Natural killer cell (primary cell): Measurements from ENCODE around the gene NUDT14. TPM values are rescaled to one million over a fixed set of nuclear protein-coding genes. Genes with fewer than 3 reads are reported as not detected.

Source experiments
- ATAC-seq, 3 donors: fragments of 150-1000 bp in 2 of 3; fragments of 200-7000 bp in 1 of 3; cut with Tn5 transposase; 1 replicate in 1 of 3; 2 replicates in 2 of 3; pipeline ENCODE4 v1.10.0; 2021; ENCODE audit warnings: mild to moderate bottlenecking in 2 of 3, moderate library complexity in 2 of 3
- DNase-seq, 2 donors: peaks; one replicate each; pipeline versions ENCODE4 v3.0.0 to v3.0.0-alpha.2; 2013 to 2021; ENCODE audit warnings: mixed read lengths in 1 of 2
- H3K27ac ChIP-seq: one replicate; pipeline ENCODE4 v1.5.1; 2013; ENCODE audit warnings: mild to moderate bottlenecking, low read length
- H3K27me3 ChIP-seq: one replicate; pipeline ENCODE4 v1.6.1; 2013; ENCODE audit warnings: low read length; ENCODE audit not compliant: control insufficient read depth, insufficient read depth
- H3K36me3 ChIP-seq: one replicate; pipeline ENCODE4 v1.6.1; 2013; ENCODE audit warnings: low read length; ENCODE audit not compliant: control insufficient read depth, insufficient read depth
- H3K4me1 ChIP-seq: one replicate; pipeline ENCODE4 v1.6.1; 2013; ENCODE audit warnings: low read length; ENCODE audit not compliant: control insufficient read depth, insufficient read depth
- H3K4me3 ChIP-seq: one replicate; pipeline ENCODE4 v1.5.1; 2013; ENCODE audit warnings: low read length
- H3K9me3 ChIP-seq: one replicate; pipeline ENCODE4 v1.6.1; 2013; ENCODE audit warnings: low read length; ENCODE audit not compliant: control insufficient read depth, insufficient read depth
- H3K27ac Mint-ChIP-seq, 2 donors: one replicate each; pipeline ENCODE4 v1.8.0; 2022; ENCODE audit warnings: mild to moderate bottlenecking in 2 of 2, mixed read lengths in 2 of 2, moderate library complexity in 1 of 2
- H3K27me3 Mint-ChIP-seq, 2 donors: one replicate each; pipeline ENCODE4 v1.8.0; 2022; ENCODE audit warnings: low read depth in 2 of 2, mixed read lengths in 2 of 2
- H3K36me3 Mint-ChIP-seq: one replicate; pipeline ENCODE4 v1.8.0; 2022; ENCODE audit warnings: mixed read lengths
- H3K4me1 Mint-ChIP-seq, 2 donors: one replicate each; pipeline ENCODE4 v1.8.0; 2022; ENCODE audit warnings: mixed read lengths in 2 of 2
- H3K4me3 Mint-ChIP-seq: one replicate; pipeline ENCODE4 v1.8.0; 2022; ENCODE audit warnings: mild to moderate bottlenecking, moderate library complexity, mixed read lengths
- H3K9me3 Mint-ChIP-seq, 2 donors: one replicate each; pipeline ENCODE4 v1.8.0; 2022; ENCODE audit warnings: mixed read lengths in 2 of 2
- CTCF ChIP-seq: fragments of 200-600 bp; IDR thresholded peaks from one replicate; pipeline ENCODE4 v1.8.0; 2022; ENCODE audit warnings: antibody characterized with exemption
- WGBS: methylation state at CpG from one replicate; pipeline ENCODE4 v1.1.7; 2013; ENCODE audit warnings: missing lambda C conversion rate; ENCODE audit not compliant: insufficient coverage; 5-methylcytosine and 5-hydroxymethylcytosine counted together
- intact Hi-C: fragments of 100-400 bp; cut with micrococcal nuclease; formaldehyde crosslinking; loops from one replicate; pipeline ENCODE4 v1.14.2; 2022
- total RNA-seq, 4 donors: library from RNA; stranded (reverse); fragments of 120-200 nt in 1 of 4; gene quantifications; one replicate each; pipeline versions ENCODE4 v1.2.3 to v1.2.4, GENCODE V29; 2013 to 2022

NUDT14 gene
- total RNA-seq, 3 donors from 2014 or later (not counting 1 experiment from before 2014, with no cell fraction given): 16.0 to 32.9 (median 22.8) TPM

DNA sequence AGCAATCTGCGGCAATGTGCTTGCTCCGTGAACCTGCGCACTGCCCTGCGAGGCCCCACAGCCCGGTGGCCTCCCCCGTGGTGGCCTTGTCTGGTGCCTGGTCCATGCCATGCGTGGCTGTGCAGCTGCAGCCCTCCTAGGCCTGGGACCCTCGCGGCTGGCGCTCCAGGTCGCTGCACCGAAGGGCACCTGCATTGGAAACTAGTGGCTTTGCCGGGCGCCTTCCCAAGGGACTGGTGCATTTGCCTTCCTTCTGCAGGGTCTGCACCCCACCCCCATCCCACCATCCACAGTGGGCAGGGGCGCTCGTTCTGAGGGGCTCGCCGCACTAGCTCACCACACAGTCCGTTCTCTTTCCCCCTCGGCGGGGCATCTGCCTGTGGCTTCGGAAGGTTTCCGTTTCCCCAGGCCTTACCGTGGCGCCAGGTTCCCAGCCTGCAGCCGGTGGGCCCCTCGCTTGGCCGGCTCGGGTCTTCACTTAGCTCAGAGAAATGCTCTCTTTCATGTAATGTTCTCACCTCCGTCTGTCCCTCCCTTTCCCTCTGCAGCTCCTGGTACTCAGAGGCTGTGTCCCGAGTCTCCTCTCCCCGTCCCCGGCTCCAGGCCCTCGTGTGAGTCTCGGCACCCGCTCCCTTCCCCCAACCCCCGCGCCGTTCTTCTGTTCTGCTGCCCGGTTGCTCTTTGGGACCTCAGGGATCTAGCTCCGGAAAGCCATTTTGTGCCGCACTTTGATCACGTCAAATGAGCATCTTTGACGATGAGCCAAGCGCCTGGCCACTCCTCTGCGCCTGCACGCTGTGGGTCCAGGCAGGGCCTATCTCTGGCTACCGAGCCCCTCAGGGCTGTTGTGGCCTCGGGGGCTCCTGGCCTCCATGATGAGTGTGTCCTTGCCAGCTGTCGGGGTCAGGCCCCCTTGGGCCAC lies 44.5 kb downstream of the NUDT14 start:
- Histone ChIP-seq H3K27me3 (peaks cover 2% of the 10 kb centered on the region), H3K27ac (no peak overlapping the region), H3K36me3 (no peaks in the 10 kb centered on the region), H3K9me3 (peaks cover 15% of the 10 kb centered on the region), H3K4me1 (no peaks in the 10 kb centered on the region), H3K4me3 (no peak overlapping the region)
- DNase-seq (no peak), ATAC-seq (no peak)
- Mint-ChIP-seq H3K4me1 (no peaks in the 10 kb centered on the region), H3K4me3 (no peak overlapping the region), H3K36me3 (peaks cover 6% of the 10 kb centered on the region), H3K27me3 (peaks cover 8 to 19% of the 10 kb centered on the region in 2 donors), H3K9me3 (peaks cover 0 to 3% of the 10 kb centered on the region in 2 donors), H3K27ac (no peak overlapping the region)
- TF ChIP-seq CTCF: no peak
- 86% methylated on average over 50 of the region's 50 CpGs for WGBS
- intact Hi-C loops: no loop called here

- H3K9me3 ChIP-seq: peaks cover 16% of the 10 kb centered on the region
- DNase-seq (no peak), ATAC-seq (no peak)
- no peak overlapping the region for H3K4me3 Mint-ChIP-seq
- peaks cover 0 to 3% of the 10 kb centered on the region in 2 donors for H3K9me3 Mint-ChIP-seq
- H3K27ac Mint-ChIP-seq: no peak overlapping the region
- H3K4me1 Mint-ChIP-seq: no peaks in the 10 kb centered on the region
- H3K4me1 ChIP-seq: no peaks in the 10 kb centered on the region
- H3K36me3 ChIP-seq: no peaks in the 10 kb centered on the region
- H3K36me3 Mint-ChIP-seq: peaks cover 6% of the 10 kb centered on the region
- WGBS: 91% methylated on average over 13 of the region's 14 CpGs
- H3K27me3 Mint-ChIP-seq: peaks cover 8 to 19% of the 10 kb centered on the region in 2 donors
- no peak overlapping the region for H3K27ac ChIP-seq
- peaks cover 2% of the 10 kb centered on the region for H3K27me3 ChIP-seq
- intact Hi-C loops: no loop called here
- no peak overlapping the region for H3K4me3 ChIP-seq
- no peak for TF ChIP-seq CTCF
Measured at GRCh38 chr14:105135700-105136395, 45.3 kb downstream of the NUDT14 start.

DNA sequence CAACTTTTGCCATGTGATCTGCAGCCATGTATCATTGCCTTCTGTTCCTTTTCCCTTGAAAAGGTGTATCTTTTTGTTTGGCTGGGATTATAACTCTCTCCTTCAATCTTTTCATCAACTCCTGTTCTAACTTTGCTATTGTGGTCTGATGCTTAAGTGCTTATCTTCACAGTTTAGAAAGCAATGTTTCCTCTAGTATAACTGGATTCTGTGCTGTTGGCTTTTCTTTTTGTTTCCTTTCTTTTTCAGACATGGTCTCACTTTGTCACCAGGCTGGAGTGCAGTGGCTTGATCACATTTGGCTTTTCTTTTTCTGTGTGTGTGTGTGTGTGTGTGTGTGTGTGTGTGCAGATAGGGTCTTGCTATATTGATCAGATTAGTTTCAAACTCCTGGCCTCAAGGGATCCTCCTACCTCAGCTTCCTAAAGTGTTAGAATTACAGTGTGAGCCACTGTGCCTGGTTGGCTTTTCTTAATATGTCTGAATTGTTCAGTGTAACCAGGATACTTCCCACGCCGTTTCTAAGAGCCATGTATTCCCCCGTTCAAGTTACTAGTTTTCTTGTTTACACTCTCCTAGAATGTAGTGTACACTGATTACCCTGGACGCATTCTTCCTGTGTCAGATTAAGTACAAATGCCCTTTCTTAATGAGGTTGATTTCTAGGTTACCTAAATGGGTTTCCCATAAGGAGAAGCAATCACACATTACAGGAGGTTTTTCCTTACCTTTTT lies 48.0 kb downstream of the NUDT14 start:
- TF ChIP-seq CTCF: no peak
- no peak overlapping the region for H3K27ac ChIP-seq
- Mint-ChIP-seq H3K4me3 (no peak overlapping the region), H3K36me3 (no peaks in the 10 kb centered on the region), H3K27ac (no peak overlapping the region), H3K27me3 (peaks cover 8 to 19% of the 10 kb centered on the region in 2 donors), H3K9me3 (no peaks in the 10 kb centered on the region), H3K4me1 (no peaks in the 10 kb centered on the region)
- ATAC-seq: no peak
- no peaks in the 10 kb centered on the region for H3K4me1 ChIP-seq
- 79% methylated on average over 4 of the region's 4 CpGs for WGBS
- intact Hi-C loops: no loop called here
- peaks cover 9% of the 10 kb centered on the region for H3K9me3 ChIP-seq
- peaks cover 2% of the 10 kb centered on the region for H3K27me3 ChIP-seq
- no peaks in the 10 kb centered on the region for H3K36me3 ChIP-seq
- H3K4me3 ChIP-seq: no peak overlapping the region
- no peak for DNase-seq
